GM12801 (cell line): Measurements from ENCODE around the gene BCL2L1.

Experiments
- TF ChIP-seq, protein P1 (sequence below): IDR thresholded peaks from one replicate; pipeline ENCODE4 v1.5.1; 2011; ENCODE audit warnings: control low read depth; ENCODE audit not compliant: insufficient read length; ENCODE audit errors: extremely low read depth

Gene BCL2L1

DNA sequence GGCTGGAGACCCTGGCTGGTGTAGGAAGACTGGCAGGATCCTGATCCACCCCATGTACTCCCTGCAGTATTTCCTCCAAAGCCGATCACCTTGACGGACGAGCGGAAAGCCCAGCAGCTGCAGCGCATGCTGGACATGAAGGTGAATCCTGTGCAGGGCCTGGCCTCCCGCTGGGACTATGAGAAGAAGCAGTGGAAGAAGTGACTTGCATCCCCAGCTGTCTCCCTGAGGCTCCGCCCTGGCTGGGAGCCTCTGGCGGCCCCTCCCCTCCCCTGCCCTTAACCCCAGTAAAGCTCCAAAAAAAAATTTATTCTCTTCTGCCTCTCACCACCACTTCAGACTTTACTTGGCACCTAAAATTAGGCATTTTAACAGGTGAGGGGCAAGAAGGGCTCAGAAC lies 78.0 kb downstream of the BCL2L1 start:
- TF ChIP-seq, protein P1, sequence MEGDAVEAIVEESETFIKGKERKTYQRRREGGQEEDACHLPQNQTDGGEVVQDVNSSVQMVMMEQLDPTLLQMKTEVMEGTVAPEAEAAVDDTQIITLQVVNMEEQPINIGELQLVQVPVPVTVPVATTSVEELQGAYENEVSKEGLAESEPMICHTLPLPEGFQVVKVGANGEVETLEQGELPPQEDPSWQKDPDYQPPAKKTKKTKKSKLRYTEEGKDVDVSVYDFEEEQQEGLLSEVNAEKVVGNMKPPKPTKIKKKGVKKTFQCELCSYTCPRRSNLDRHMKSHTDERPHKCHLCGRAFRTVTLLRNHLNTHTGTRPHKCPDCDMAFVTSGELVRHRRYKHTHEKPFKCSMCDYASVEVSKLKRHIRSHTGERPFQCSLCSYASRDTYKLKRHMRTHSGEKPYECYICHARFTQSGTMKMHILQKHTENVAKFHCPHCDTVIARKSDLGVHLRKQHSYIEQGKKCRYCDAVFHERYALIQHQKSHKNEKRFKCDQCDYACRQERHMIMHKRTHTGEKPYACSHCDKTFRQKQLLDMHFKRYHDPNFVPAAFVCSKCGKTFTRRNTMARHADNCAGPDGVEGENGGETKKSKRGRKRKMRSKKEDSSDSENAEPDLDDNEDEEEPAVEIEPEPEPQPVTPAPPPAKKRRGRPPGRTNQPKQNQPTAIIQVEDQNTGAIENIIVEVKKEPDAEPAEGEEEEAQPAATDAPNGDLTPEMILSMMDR: no peak

DNA sequence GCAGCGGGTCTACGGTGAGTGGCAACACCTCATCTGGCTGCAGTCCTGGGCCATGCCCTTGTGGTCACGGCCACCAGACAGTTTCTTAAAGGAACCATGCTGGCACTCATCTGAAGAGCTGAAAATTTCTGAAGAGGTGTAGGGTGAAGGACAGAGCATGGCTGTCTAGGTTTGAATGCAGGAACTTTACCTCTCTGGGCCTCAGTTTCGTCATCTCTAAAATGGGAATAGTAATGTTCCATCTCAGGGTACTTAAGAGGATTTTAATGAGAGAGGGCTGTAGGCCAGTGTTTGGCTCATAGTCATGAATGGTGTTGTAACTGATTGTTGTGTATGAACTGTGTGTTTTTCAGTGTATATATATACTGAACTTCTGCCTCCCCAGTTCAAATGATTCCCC lies 79.1 kb downstream of the BCL2L1 start:
- TF ChIP-seq, protein P1: no peak

DNA sequence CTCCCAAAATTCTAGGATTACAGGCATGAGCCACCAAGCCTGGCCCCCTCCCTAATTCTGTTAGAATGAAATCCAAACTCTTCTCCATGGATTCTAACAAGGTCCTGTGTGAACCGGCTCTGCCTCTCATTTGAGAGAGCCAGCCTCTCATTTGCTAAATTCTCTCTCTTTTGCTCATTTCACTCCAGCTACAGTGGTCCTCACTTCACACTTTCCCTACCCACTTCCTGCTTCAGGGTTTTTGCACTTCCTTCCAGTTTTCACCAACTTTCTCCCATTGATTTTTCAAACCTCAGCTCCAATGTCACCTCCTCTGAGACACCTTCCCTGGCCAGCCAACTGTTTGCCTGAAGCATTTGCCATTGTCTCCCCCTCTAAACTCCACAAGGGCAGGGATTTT lies 79.8 kb downstream of the BCL2L1 start:
- TF ChIP-seq, protein P1: no peak

DNA sequence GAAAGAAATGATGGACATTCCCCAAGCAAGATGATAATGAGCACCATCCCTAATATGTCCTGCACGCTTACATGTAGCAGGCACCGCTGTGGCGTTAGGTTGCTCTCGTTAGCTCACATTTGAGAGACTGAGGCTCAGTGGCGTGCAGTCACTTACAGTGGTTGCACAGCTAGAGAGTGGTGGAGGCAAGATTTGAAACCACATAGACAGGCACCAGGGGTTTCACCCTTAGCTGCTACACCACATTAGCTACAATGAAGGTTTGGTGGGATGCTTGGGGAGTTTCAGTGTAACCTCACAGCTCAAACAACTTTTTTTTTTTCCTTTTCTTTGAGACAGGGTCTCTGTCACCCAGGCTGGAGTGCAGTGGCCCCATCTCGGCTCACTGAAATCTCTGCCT lies 81.3 kb downstream of the BCL2L1 start:
- TF ChIP-seq, protein P1: no peak

DNA sequence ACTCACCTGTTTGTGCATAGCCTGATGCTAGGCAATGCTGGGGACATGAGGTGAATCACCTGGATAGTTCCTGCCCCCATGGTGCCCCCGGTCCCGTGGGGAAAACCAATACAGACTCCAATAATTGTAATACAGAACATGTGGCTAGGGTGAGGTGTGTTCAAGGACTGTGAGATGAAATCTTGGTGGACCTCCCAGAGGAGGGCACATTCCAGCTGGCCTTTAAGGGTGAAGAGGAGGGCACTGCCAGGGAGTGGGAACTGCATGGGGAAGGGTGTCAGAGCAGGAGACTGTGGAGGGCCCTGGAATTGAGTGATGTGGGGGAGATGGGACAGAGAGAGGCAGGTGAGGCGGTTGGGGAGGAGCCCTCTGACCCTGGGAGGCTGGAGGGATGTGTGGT lies 82.4 kb downstream of the BCL2L1 start:
- TF ChIP-seq, protein P1: no peak

DNA sequence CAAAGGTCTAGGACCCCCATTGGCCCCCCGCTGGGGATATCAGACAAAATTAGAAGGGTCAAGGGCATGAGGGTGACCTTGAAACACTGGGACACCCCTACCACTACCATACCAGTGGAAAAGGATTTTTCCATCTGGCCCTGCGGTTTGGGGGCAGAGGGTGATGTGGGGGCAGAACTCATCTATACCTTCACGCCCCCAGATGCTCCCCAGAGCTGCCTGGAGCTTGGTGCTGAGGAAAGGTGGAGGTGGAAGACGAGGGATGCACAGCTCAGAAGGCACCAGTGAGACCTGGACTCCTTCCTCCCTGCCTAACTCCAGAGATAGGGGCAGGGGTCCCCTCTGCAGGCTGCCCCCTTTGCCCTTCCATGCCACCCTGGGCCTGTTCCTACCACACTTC lies 83.9 kb downstream of the BCL2L1 start:
- TF ChIP-seq, protein P1: no peak

DNA sequence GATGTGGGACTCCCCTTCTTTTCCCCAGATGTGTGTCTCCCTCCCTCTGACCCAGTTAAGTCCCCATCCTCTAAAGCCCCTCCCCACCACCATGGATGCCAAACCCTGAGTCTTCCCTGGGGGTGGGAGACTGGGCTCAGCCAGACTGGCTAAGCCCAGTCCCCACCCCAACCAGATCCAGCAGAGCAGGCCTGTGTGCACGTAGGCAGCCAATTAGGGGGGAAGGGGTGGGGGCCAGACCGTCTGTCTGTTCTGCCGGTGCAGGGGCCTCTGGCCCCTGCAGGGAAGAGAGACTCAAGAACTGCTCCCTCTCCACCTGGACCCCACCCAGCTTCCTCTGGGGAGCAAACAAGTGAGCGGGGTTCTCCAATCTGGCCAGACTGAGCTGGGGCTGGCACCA lies 84.4 kb downstream of the BCL2L1 start:
- TF ChIP-seq, protein P1: no peak

DNA sequence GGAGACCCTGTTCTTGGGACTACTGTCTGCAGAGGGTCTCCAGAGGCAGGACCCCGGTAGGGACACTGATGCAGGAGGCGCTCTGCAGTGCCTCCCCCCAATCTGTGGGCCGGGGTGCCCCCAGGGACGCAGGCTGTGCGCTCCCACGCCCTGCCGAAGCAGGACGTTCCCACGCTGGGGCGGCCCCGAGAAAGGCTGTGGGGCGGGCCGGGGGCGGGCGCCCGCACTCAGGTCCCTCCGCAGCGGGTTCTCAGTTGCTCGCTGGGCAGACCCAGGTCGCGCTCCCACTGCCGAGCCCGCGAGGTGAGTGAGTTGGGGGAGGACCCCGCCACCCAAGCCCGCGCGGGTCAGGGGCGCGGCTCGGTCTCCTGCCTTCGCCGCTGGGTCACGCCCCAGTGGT lies 85.0 kb downstream of the BCL2L1 start, which contains the start of gene COX4I2:
Gene COX4I2, plus strand, starts transcription at position 253 of the 400 bp plus-strand sequence. CDS start 1,106 bp downstream, outside the sequence.
- TF ChIP-seq, protein P1: no peak
